Activated CD8-positive, alpha-beta memory T cell treated with anti-CD3 and anti-CD28 coated beads, Interleukin-2, amount 50 U/mL, for 1 hour (primary cell): ENCODE data around the gene PRDM12.
"Not testable (repeated sequence)": the region's sequence is repeated elsewhere in the genome, so short reads cannot be mapped to it uniquely, and the experiment has no call there.

Experiments
- DNase-seq: peaks from one replicate; pipeline ENCODE4 v3.0.0-alpha.2; 2020; ENCODE audit errors: extremely low read depth

The PRDM12 gene

DNA sequence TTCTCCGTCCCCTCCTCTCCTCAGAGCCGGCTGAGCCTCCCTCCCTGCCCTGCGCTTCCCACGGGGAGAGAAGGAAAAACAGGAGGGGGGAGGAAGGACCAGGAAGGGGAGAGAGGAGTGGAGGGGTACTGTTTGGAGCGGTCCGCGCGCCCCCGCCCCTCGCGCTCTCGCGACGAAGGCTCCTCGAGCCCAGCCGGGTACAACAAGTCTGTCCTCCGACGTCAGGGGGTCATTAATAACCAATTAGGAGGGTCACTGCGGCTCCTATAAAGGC lies 480 bp upstream of the PRDM12 start:
- no peak for DNase-seq

DNA sequence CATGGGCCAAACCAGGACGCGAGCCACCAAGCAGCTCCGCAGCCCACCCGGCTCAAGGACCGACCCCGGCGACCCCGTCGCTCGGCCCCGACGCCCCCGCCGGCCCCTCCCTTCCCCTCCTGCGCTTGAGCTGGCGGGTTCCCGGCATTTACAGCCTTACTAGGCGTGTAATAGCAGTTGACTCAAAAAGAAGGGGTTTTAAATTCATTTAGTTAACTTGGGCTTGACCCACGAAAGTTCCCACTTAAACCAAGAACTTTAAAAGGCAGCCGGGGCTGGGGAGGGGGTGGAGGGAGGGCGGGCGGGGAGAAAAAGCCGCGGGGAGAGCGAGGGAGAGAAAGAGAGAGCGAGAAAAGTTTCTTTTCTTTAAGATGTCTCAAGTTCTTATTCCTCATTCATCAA lies 636 bp downstream of the PRDM12 start:
- no peak for DNase-seq

GRCh38 chr9:130665431-130666392 lies 1.3 kb downstream of the PRDM12 start:
- no peak for DNase-seq

DNA sequence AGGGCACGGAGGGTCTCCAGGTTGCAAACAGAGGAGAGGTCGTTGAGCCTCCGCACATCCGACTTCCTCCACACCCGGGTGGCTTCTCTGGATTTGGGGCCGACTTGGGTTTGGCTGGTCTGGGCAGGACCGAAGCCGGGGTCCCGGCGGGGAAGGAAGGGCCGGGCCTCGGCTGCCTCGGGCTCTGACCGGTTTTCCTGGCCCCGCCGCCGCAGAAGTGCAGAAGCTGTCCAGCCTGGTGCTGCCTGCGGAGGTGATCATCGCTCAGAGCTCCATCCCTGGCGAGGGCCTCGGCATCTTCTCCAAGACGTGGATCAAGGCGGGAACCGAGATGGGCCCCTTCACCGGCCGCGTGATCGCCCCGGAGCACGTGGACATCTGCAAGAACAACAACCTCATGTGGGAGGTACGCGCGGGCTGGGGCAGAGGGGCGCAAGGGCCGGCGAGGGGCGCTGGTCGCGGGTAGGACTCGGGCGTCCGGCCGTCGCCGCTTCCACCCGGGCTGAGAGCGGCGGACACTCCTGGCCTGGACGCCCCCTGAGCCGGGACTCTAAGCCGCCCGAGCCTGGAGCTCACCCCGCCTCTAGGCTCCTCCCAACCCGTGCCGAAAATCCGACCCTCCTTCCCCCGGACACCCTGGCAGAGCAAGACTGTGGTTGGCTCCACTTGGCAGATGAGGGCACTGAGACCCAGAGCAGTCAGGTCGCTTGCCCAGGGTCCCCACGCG lies 2.2 kb downstream of the PRDM12 start:
- no peak for DNase-seq

DNA sequence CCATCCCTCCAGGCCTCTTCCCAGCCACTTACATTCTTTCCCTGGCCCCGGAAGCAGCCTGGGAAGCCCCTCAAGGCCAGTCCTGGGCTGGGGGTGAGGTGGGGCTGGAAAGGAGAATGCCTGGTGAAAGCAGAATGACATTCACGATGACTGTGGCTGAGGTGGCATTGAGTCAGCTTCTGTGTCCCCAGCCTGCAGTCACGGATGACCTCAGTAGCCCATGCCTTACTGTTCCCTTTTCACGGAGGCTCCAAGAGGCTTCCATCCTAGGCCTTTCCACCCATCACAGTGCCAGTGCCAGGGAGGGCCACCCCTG lies 2.7 kb downstream of the PRDM12 start:
- DNase-seq: no peak

DNA sequence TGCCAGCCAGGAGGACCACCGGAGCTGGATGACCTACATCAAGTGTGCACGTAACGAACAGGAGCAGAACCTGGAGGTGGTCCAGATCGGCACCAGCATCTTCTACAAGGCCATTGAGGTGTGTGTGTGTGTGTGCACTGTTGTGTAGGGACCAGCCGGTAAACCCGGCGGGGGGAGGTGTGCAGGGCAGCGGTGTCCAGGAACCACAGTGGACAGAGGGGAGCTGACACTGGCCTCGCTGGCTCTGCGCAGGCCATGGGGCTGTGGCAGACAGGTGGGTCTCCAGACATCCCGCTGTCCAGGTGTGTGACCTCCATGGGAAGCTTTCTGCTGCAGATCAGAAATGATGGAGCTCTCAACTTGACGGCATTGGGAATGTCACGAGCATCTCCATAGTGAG lies 3.8 kb downstream of the PRDM12 start:
- DNase-seq: no peak

GRCh38 chr9:130668659-130669058 lies 4.3 kb downstream of the PRDM12 start:
- no peak for DNase-seq

- no peak for DNase-seq
These were observed 5.6 kb downstream of the PRDM12 start for GRCh38 chr9:130669965-130670364.

- no peak for DNase-seq
These were observed 6.2 kb downstream of the PRDM12 start for GRCh38 chr9:130670644-130671043.

GRCh38 chr9:130672466-130672865 lies 8.1 kb downstream of the PRDM12 start:
- DNase-seq: no peak

DNA sequence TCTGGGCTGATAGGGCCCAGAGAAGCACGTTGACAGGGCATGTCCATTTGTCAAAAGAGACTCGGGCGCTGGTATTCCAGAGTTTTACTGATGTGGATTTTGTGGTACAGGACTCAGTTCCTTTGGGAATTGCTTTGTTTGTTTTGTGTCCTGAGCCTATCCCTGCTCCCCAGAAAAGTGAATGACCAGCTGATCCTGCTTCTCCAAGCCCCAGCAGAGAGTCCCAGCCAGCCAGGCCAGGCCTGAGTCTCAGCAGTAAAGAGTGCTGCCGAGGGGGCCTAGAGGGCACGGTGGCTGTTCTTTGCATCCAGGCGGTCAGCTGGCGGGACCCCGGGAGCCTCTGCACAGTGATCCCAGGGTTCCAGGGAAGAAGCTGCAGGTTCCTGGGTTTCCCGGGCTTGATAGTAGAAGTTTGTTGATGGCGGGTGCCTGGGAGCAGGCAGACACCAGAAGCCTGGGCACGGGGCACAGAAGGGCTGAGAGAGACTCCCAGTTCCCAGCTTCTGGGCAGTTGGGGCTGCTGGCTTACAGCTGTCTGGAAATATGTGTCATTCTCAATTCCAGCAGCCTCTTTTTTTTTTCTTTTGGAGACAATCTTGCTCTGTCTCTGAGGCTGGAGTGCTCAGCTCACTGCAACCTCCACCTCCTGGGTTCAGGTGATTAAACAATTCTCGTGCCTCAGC lies 8.7 kb downstream of the PRDM12 start:
- DNase-seq: no peak

DNA sequence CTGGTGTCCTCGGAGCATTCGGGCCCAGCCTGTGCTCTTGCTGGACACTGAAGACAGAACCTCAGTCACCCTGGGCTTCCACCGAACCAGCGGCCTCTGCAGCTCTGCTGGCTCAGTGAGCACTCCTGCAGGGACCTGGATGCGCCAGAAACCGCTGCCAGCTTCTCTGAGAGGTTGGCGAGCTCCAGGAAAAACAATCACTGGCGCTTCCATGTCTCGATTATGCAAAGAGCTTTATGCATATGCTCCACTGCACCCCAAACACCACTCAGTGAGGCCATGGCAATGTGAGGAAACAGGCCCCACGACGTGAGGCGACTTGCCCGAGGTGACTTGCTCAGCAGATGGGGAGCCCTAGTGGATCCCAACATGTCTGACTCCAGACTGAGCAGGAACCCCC lies 11.0 kb downstream of the PRDM12 start:
- DNase-seq: no peak

GRCh38 chr9:130677252-130677651 lies 12.9 kb downstream of the PRDM12 start:
- DNase-seq: no peak

- DNase-seq: no peak
These were observed 16.7 kb downstream of the PRDM12 start for GRCh38 chr9:130680836-130681768.

- DNase-seq: no peak
These were observed 17.5 kb downstream of the PRDM12 start for GRCh38 chr9:130681769-130682420.

- DNase-seq: no peak
These were observed 18.2 kb downstream of the PRDM12 start for GRCh38 chr9:130682421-130683121.

- no peak for DNase-seq
These were observed 20.7 kb downstream of the PRDM12 start for GRCh38 chr9:130685104-130685503.

GRCh38 chr9:130685945-130686344 lies 21.6 kb downstream of the PRDM12 start:
- not testable (repeated sequence) for DNase-seq

GRCh38 chr9:130687615-130688014 lies 23.2 kb downstream of the PRDM12 start:
- no peak for DNase-seq

DNA sequence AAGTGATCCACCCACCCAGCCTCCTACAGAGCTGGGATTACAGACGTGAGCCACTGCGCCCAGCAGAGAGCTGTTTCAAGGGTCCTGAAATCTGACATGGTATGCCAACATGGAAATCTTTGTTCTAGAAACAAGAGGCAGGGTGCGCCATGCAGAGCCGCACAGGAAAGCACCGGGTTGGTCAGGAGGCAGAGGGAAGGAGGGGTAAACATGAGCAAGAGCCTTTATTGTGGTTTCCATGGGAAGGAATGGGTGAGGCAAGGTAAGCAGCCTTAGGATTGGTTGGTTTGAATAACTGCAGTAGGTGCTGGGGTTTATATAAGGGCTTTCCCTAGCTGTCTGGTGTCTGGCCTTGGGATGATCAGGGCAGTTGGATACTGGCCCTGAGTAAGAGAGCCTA lies 23.7 kb downstream of the PRDM12 start:
- no peak for DNase-seq

GRCh38 chr9:130689572-130689936 lies 25.2 kb downstream of the PRDM12 start:
- DNase-seq: no peak
